Hepatocyte (in vitro differentiated cells): ENCODE results near the gene SNX1.

ENCODE experiments used
- CTCF ChIP-seq: fragments of 200-600 bp; sonication (generic); IDR thresholded peaks from 2 replicates; pipeline ENCODE4 v1.5.1; 2016; ENCODE audit warnings: antibody characterized with exemption, mild to moderate bottlenecking; ENCODE audit not compliant: poor library complexity
- EZH2 ChIP-seq: fragments of 200-600 bp; sonication (generic); IDR thresholded peaks from 2 replicates; pipeline ENCODE4 v1.6.1; 2016; ENCODE audit warnings: antibody characterized with exemption, mild to moderate bottlenecking, borderline replicate concordance
- EZH2phosphoT487 ChIP-seq: fragments of 200-600 bp; sonication (generic); IDR thresholded peaks from one replicate; pipeline ENCODE4 v1.6.1; 2018; ENCODE audit warnings: antibody characterized with exemption, mild to moderate bottlenecking, low read depth, moderate library complexity; ENCODE audit not compliant: unreplicated experiment, severe bottlenecking

GRCh38 chr15:64093627-64094417, 2.0 kb upstream of the SNX1 start, which contains the start of gene CIAO2A:
- no peak for TF ChIP-seq CTCF
- TF ChIP-seq EZH2, result no peak
- no peak for TF ChIP-seq EZH2phosphoT487
